GM21786 (cell line): ENCODE results near the gene HIVEP3.
"Not testable (repeated sequence)": the region's sequence is repeated elsewhere in the genome, so short reads cannot be mapped to it uniquely, and the experiment has no call there.

Experiments
- ATAC-seq: cut with Tn5 transposase; IDR thresholded peaks from one replicate; pipeline ENCODE4 v1.9.1; 2021; ENCODE audit not compliant: unreplicated experiment

Gene HIVEP3

DNA sequence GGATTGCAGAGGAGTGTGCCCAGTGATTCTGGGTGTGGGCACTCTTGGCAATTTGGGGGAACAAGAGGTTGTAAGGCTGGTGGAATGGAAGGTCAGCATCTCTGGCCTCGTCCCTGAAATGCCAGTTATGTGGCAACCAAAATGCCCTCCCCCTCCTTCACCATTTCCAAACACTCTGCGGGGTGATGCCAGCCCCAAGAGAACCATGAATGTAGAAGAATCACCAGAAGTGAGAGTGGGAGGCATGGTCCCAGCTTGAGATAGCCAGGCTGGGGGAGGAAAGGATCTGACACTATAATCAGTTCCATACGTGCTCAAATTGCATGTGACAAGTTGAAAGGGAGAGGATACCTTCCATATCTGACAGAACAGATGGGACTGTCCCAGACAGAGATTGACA, 345.5 kb downstream of the HIVEP3 start:
- ATAC-seq: no peak

DNA sequence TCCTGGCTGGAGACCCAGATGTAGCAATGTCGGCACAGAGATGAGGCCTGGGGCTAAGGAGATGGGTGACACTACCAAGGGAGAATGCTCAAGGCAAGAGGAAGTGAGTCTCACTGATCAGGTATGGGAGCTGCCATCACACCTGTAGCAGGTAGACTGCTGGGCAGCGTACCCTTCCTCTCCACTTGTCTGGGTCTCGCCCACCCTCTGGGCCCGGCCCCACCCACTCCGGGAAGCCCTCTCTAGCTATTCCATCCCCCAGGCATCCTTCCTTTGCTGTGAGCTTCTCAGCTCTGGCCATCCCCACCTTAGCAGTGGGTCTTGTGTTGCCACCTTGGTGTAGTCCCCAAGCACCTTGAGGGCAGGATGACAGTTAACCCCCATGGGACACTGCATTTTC, 346.5 kb downstream of the HIVEP3 start:
- no peak for ATAC-seq

GRCh38 chr1:41571041-41571440, 347.7 kb downstream of the HIVEP3 start:
- ATAC-seq: no peak

- no peak for ATAC-seq
Observed at GRCh38 chr1:41568204-41568603, 350.5 kb downstream of the HIVEP3 start.

DNA sequence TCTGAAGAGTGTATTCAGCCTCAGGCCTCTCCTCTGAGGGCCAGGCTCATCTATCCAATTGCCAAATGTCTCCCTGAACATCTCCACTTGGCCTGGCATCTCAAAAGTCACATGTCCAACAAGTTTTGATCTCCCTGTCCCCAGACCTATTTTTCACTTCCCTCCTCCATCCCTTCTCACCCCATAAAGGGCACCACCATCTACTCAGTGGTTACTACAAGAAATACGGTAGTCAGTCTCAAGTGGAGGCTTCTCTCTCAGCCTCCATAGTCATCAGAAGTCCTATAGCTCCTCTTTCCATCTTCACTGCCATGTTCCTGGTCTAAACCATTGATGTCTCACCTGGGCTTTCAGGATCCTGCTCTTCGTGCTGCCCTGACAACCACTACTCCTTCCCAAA, 351.8 kb downstream of the HIVEP3 start:
- ATAC-seq: no peak

GRCh38 chr1:41566274-41566885, 352.3 kb downstream of the HIVEP3 start:
- no peak for ATAC-seq

GRCh38 chr1:41564741-41565475, 353.8 kb downstream of the HIVEP3 start:
- ATAC-seq: no peak

DNA sequence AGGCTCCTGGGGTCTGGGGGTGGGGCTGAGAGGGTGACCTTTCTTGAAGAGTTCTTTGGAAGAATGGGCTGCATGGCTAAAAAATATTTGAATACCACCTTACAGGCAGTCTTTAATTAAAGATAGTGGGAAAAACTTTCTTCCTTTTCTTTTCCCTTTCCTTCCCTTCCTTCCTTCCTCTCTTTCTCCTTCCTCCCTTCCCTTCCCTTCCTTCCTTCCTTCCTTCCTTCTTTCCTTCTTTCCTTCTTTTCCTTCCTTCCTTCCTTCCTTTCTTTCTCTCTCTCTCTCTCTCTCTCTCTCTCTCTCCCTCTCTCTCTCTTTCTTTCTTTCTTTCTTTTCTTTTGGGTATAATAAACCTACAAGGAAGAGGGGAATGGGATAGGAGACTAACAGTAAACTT, 356.4 kb downstream of the HIVEP3 start:
- no peak for ATAC-seq

- ATAC-seq: no peak
Observed at GRCh38 chr1:41560931-41561330, 357.8 kb downstream of the HIVEP3 start.

- ATAC-seq: no peak
Observed at GRCh38 chr1:41560496-41560895, 358.2 kb downstream of the HIVEP3 start.

GRCh38 chr1:41559331-41559730, 359.4 kb downstream of the HIVEP3 start:
- ATAC-seq: no peak

DNA sequence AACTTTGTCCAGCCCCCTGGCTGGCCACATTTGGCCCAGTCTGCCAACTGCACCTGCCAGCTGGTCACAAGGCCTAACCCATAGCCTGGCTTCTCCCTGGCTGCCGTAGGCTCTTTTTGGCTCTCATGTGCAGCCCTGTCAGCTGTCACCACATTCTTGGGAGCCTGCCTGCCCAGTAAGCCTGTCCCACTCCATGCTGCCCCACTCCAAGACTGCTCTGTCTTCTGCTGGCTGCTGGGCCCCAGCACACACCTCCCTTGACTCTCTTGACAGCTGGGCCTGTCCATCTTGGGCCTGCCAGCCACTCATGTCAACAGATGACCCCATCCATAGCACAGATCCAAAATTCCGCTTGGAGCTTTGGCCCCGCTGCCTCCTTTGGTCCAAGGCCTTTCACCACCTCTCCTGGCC, 360.0 kb downstream of the HIVEP3 start:
- ATAC-seq: no peak

DNA sequence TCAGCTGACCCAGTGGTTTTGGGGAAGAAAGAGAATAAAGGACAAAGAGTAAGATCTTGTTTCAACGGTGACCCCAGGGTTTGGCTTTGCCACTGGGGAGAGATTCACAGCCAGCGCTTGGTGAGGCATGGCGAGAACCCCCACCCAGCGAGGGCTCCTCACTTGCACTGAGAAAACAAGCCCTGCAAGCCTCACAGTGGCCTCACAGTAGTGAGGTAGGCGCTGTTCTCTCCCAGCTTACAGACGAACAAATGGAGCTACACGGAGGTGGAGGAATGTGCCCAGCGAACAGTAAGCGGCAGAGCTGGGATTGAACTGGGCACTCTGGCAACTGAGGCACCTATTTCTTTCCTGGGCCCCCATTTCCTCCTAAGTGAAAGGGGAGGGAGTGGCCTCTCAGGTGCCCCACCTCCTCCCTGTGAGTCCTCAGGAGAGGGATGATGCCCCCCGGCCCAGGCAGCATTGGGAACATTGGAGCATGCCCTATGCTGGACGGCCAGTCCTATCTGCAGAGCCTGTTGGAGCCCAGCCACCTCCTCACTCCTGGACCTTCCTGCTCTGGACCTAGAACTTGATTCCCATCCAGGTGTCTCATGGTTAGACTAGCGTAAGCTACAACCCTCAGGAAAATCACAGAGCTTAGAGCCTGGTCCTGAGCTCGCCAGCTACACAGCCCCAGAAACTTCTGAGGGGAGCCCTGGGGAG, 360.8 kb downstream of the HIVEP3 start:
- no peak for ATAC-seq

DNA sequence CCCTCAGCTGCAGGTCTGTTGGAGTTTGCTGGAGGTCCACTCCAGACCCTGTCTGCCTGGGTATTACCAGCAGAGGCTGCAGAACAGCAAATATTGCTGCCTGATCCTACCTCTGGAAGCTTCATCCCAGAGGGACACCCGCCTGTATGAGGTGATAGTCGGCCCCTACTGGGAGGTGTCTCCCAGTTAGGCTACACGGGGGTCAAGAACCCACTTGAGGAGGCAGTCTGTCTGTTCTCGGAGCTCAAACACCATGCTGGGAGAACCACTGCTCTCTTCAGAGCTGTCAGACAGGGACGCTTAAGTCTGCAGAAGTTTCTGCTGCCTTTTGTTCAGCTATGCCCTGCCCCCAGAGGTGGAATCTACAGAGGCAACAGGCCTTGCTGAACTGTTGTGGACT, 364.0 kb downstream of the HIVEP3 start:
- ATAC-seq: not testable (repeated sequence)

GRCh38 chr1:41547781-41548560, 370.8 kb downstream of the HIVEP3 start:
- ATAC-seq: no peak

GRCh38 chr1:41547336-41547735, 371.4 kb downstream of the HIVEP3 start:
- ATAC-seq: no peak

- ATAC-seq: no peak
Observed at GRCh38 chr1:41546833-41547135, 371.9 kb downstream of the HIVEP3 start.

DNA sequence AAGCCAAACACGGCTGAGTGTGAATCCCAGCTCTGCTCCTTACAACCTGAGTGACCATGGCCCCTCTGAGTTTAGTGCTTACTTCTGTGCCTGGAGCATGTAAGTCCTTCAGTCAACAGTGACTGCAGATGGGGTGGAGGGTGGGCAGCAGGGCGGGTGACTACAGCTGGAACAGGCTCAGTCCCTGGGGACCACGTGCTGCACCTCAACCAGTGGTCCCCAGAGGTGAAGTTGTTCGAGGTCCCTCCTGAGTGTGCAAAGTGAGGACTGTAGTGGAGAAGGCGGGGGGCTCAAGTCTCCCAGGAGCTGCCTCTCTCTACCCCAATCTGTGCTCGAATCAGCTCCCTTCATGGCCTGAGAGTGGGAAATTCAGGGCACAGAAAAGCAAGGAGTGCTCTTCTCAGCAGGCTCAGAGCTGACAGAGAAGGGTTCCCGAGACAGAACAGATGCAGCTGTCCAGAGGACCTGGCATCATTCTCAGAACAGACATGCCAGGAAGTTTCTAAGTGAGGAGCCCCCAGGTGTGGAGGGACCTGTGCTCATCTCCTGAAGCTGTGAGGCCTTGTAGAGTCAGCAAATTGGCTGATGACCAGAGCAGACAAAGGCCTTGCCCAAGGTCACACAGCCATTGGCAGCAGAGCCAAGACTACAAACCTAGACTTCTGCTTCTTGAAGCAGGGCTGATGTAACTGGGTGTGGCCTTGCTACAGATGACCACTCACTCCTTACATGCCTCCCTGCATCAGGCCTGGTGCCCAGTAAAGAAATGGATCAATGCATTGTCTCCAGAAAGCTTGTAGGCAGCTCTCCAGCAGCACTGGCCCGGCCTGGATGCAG, 372.5 kb downstream of the HIVEP3 start:
- ATAC-seq: no peak

DNA sequence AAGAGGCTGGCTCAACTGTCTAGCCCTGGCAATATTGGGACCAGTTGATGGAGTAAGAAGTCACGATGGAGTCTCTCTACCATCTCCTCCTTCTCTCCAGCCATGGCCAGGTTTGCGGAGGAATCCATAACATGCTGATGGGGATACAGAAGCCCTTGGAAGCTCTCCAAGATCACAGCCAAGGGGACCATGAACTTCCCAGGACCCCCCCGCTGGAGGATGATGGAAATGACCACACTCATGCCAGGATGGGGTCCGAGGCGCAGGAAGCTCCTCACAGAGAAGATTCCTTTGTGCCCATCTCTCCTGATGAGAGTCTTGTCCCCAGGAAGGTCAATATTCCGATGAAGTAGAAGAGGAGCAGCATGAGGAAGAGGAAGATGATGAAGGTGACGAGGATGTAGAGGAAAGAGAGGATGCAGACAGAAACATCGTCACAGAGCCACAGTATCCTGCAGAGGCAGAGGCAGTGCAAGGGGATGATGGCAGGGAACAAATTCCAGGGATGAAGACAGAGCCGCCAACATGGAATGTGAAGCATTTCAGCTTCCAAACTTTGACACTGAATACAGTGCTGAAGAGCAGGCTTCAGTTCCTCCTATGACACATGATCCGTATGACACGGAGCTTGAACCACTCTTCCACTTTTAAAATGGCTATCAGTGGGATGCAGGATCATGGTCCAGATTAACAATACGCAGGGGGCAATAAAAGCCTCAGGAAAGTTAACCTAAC, 376.4 kb downstream of the HIVEP3 start:
- no peak for ATAC-seq

DNA sequence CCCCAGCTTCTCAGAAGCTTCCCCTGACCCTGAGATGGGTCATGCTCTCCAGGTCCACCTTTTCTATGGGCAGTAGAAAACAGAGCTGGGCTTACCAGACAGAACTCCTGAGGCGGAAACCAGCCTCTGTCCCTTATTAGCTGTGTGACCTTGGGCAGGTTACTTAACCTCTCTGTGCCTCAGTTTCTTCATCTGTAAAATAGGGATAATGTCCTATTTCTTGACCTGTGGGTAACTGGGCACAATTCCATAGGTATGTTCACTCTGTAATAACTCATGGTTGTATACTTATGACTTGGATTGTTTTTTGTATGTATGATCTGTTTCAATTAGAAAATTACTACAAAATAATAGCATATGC, 377.1 kb downstream of the HIVEP3 start:
- ATAC-seq: no peak
